Stomach smooth muscle (tissue), 2 donors: ENCODE measurements around the gene GIMAP4.
"Not testable (repeated sequence)": the region's sequence is repeated elsewhere in the genome, so short reads cannot be mapped to it uniquely, and the experiment has no call there.

ENCODE experiments used
- H3K27ac ChIP-seq: one replicate; pipeline ENCODE4 v1.7.0; 2013; ENCODE audit warnings: mild to moderate bottlenecking, low read length, inconsistent platforms
- H3K27me3 ChIP-seq, 2 donors: one replicate each; pipeline ENCODE4 v1.7.0; 2013; ENCODE audit warnings: low read length in 2 of 2; ENCODE audit not compliant: insufficient read depth in 2 of 2, control insufficient read depth in 1 of 2
- H3K36me3 ChIP-seq, 2 donors: one replicate each; pipeline ENCODE4 v1.7.0; 2013; ENCODE audit warnings: low read length in 2 of 2; ENCODE audit not compliant: control insufficient read depth in 2 of 2, insufficient read depth in 2 of 2
- H3K4me1 ChIP-seq: one replicate; pipeline ENCODE4 v1.7.0; 2013; ENCODE audit warnings: low read length; ENCODE audit not compliant: control insufficient read depth, insufficient read depth
- H3K4me3 ChIP-seq, 2 donors: one replicate each; pipeline ENCODE4 v1.7.0; 2013; ENCODE audit warnings: low read length in 2 of 2
- H3K9ac ChIP-seq, 2 donors: one replicate each; pipeline ENCODE4 v1.7.0; 2013; ENCODE audit warnings: low read length in 2 of 2, mild to moderate bottlenecking in 1 of 2
- H3K9me3 ChIP-seq, 2 donors: one replicate each; pipeline ENCODE4 v1.7.0; 2013; ENCODE audit warnings: low read length in 2 of 2; ENCODE audit not compliant: control insufficient read depth in 2 of 2
- donor health status: healthy.
- donor health status: Pancreatic carcinoma.

GIMAP4 gene

GRCh38 chr7:150567169-150567568, at the start of gene GIMAP4:
Gene GIMAP4 (plus strand): TSS chr7:150567390. CDS start chr7:150569902, 2,512 bp downstream.
- Histone ChIP-seq H3K4me3 (peak within 1 kb of the TSS; percentile 48 to 67), H3K9ac (peak within 1 kb of the TSS; percentile 21 to 40), H3K27ac (no peak within 1 kb of the TSS)

GRCh38 chr7:150519310-150519709, 47.9 kb upstream of the GIMAP4 start:
- H3K27me3 ChIP-seq, result no peaks in the 10 kb centered on the region
- no peaks in the 10 kb centered on the region for H3K36me3 ChIP-seq
- no peaks in the 10 kb centered on the region for H3K9me3 ChIP-seq
- H3K9ac ChIP-seq, result no peak overlapping the region
- H3K4me3 ChIP-seq, result no peak overlapping the region
- no peaks in the 10 kb centered on the region for H3K4me1 ChIP-seq
- H3K27ac ChIP-seq, result no peak overlapping the region

More at GRCh38 chr7:150567169-150567568, at the start of gene GIMAP4:
- H3K4me1 ChIP-seq, result no peaks in the 10 kb centered on the region
- H3K9me3 ChIP-seq, result no peaks in the 10 kb centered on the region
- peaks cover 0 to 3% of the 10 kb centered on the region in 2 donors for H3K36me3 ChIP-seq
- H3K27me3 ChIP-seq, result no peaks in the 10 kb centered on the region

DNA sequence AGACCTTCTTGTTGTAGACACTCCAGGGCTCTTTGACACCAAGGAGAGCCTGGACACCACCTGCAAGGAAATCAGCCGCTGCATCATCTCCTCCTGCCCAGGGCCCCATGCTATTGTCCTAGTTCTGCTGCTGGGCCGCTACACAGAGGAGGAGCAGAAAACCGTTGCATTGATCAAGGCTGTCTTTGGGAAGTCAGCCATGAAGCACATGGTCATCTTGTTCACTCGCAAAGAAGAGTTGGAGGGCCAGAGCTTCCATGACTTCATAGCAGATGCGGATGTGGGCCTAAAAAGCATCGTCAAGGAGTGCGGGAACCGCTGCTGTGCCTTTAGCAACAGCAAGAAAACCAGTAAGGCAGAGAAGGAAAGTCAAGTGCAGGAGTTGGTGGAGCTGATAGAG, 47.0 kb upstream of the GIMAP4 start:
- H3K9ac ChIP-seq, result no peak overlapping the region
- no peak overlapping the region for H3K27ac ChIP-seq
- no peaks in the 10 kb centered on the region for H3K36me3 ChIP-seq
- no peaks in the 10 kb centered on the region for H3K9me3 ChIP-seq
- H3K4me3 ChIP-seq, result peak overlapping the region in 1 of 2 donors; percentile 35
- H3K4me1 ChIP-seq, result no peaks in the 10 kb centered on the region
- no peaks in the 10 kb centered on the region for H3K27me3 ChIP-seq

- H3K9ac ChIP-seq, H3K4me1 ChIP-seq, H3K27me3 ChIP-seq, H3K4me3 ChIP-seq, H3K36me3 ChIP-seq, H3K27ac ChIP-seq, H3K9me3 ChIP-seq: not testable (repeated sequence)
Measured at GRCh38 chr7:150522931-150523330, 44.3 kb upstream of the GIMAP4 start.

GRCh38 chr7:150524018-150524417, 43.2 kb upstream of the GIMAP4 start:
- H3K4me3 ChIP-seq, result no peak overlapping the region
- H3K9me3 ChIP-seq, result peaks cover 0 to under 1% of the 10 kb centered on the region in 2 donors
- no peaks in the 10 kb centered on the region for H3K27me3 ChIP-seq
- no peak overlapping the region for H3K27ac ChIP-seq
- no peaks in the 10 kb centered on the region for H3K4me1 ChIP-seq
- no peak overlapping the region for H3K9ac ChIP-seq
- H3K36me3 ChIP-seq, result no peaks in the 10 kb centered on the region

DNA sequence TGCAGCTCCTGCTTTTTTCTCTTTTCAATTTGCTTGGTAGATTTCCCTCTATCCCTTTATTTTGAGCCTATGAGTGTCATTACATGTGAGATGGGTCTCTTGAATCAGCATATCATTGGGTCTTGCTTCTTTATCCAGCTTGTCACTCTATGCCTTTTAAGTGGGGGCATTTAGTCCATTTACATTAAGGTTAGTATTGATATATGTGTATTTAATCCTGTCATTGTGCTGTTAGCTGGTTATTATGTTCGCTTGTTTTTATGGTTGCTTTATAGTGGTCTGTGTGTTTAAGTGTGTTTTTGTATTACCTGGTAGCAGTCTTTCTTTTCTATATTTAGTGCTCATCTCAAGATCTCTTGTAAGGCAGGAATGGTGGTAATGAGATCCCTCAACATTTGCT, 35.5 kb upstream of the GIMAP4 start:
- Histone ChIP-seq H3K9me3 (peaks cover 0 to 3% of the 10 kb centered on the region in 2 donors), H3K4me1 (no peaks in the 10 kb centered on the region), H3K36me3 (no peaks in the 10 kb centered on the region), H3K27me3 (no peaks in the 10 kb centered on the region), H3K27ac (no peak overlapping the region), H3K9ac (no peak overlapping the region), H3K4me3 (no peak overlapping the region)

- H3K36me3 ChIP-seq, result no peaks in the 10 kb centered on the region
- H3K4me1 ChIP-seq, result no peaks in the 10 kb centered on the region
- H3K9me3 ChIP-seq, result peaks cover 16 to 17% of the 10 kb centered on the region in 2 donors
- H3K27ac ChIP-seq, result no peak overlapping the region
- H3K9ac ChIP-seq, result no peak overlapping the region
- no peak overlapping the region for H3K4me3 ChIP-seq
- H3K27me3 ChIP-seq, result no peaks in the 10 kb centered on the region
Measured at GRCh38 chr7:150538259-150538658, 28.9 kb upstream of the GIMAP4 start.

- Histone ChIP-seq H3K36me3 (no peaks in the 10 kb centered on the region), H3K4me3 (no peak overlapping the region), H3K27ac (no peak overlapping the region), H3K9ac (no peak overlapping the region), H3K27me3 (no peaks in the 10 kb centered on the region), H3K4me1 (no peaks in the 10 kb centered on the region), H3K9me3 (peaks cover 0 to 2% of the 10 kb centered on the region in 2 donors)
Measured at GRCh38 chr7:150553163-150553562, 14.0 kb upstream of the GIMAP4 start.

DNA sequence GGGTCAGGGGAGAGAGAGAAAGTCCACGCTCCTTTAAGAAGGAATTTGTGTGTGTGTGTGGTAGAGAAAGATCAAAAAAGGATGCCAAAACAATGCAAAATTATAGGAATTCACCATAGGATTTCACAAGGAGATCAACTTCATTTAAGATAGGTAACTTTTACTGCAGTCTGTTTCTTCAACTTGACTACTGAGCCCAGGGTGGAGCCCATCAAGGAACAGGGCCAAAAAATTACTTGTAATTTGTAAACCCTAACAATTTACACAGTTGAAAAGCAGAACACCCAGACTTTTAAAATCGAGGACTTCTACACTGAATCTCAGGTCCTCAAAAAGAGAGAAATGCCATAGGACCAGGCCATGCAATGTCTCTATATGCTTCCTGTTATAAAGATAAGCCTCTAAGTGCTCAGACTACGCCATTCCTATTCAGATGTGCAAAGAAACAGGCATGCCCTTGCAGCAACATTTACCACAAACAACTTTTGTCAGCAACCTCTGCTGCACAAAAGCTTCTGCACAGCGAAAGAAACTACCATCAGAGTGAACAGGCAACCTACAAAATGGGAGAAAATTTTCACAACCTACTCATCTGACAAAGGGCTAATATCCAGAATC, 10.6 kb upstream of the GIMAP4 start:
- Histone ChIP-seq H3K36me3 (no peaks in the 10 kb centered on the region), H3K9ac (no peak overlapping the region), H3K4me3 (no peak overlapping the region), H3K27me3 (no peaks in the 10 kb centered on the region), H3K27ac (no peak overlapping the region), H3K4me1 (no peaks in the 10 kb centered on the region), H3K9me3 (peaks cover 0 to 2% of the 10 kb centered on the region in 2 donors)

DNA sequence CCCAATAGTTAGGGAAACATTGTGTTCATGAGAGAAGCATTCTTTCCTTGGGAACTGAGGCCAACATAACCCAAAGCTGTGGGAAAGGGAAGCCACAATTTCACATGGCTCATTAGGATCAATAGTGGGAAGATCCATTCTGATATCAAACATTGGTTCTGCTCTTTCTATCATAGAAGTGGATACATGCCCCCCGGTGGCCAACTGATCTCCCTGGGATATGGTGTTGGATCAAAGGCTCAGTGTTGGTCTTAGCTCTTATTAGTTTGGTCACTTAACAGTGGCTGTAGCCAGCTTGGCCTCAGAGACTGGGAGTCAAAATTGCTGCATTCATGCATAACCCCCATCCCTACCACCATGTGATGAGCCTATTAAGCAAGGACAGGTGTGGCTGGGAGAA, 6.7 kb upstream of the GIMAP4 start:
- Histone ChIP-seq H3K4me3 (no peak overlapping the region), H3K4me1 (no peaks in the 10 kb centered on the region)

DNA sequence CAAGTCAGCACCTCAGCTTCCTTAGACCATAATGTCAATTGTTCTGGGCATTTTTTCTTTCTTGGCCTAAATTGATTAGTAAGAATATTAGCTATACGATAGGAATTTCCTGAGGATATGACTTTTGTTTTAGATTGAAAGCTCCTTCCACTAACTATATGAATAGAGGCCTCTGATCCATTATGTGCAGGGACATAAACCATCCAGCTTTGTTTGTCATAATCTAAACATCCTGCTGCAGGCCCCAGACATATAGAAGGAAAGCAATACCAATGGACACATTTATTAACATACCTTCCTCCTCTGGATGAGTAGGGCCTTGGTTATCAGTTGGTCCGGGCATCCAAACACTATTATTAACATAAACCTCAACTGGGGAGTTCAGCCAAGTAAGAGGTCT, 4.3 kb upstream of the GIMAP4 start:
- no peak overlapping the region for H3K9ac ChIP-seq
- no peaks in the 10 kb centered on the region for H3K27me3 ChIP-seq
- H3K4me3 ChIP-seq, result no peak overlapping the region
- H3K9me3 ChIP-seq, result no peaks in the 10 kb centered on the region
- H3K27ac ChIP-seq, result no peak overlapping the region
- H3K36me3 ChIP-seq, result no peaks in the 10 kb centered on the region
- H3K4me1 ChIP-seq, result no peaks in the 10 kb centered on the region

More for the DNA sequence above, 6.7 kb upstream of the GIMAP4 start:
- H3K27me3 ChIP-seq, result no peaks in the 10 kb centered on the region
- no peaks in the 10 kb centered on the region for H3K36me3 ChIP-seq
- no peak overlapping the region for H3K27ac ChIP-seq
- H3K9ac ChIP-seq, result no peak overlapping the region
- peaks cover 0 to 2% of the 10 kb centered on the region in 2 donors for H3K9me3 ChIP-seq
